HCT116 (cell line): ENCODE data around the gene CPEB3. TPM values are rescaled to one million over a fixed set of nuclear protein-coding genes. Genes with fewer than 3 reads are reported as not detected.

Experiments
- ATAC-seq: fragments of 200-7000 bp; cut with Tn5 transposase; 2 replicates; pipeline ENCODE4 v1.9.1; 2020; ENCODE audit warnings: mild to moderate bottlenecking, moderate library complexity
- BruUV-seq: library from RNA; stranded (reverse); fragments of 400-500 nt; replicated peaks from 2 replicates; lab custom pipeline; 2021; lab: Mats Ljungman, UMichigan
- CTCF ChIA-PET: fragments of 300-600 bp; sonication (Branson Sonifier 250); formaldehyde crosslinking; loops from one replicate; lab custom pipeline; 2021; ENCODE audit warnings: antibody characterized with exemption; lab: Charles Lee
- POLR2A ChIA-PET: fragments of 300-600, 350-600 bp; sonication (Branson Sonifier 250); formaldehyde crosslinking; loops from one replicate; lab custom pipeline; 2021; ENCODE audit warnings: antibody characterized with exemption; lab: Charles Lee
- RAD21 ChIA-PET, 2 experiments: fragments of 300-600 bp; sonication (Branson Sonifier 250); formaldehyde crosslinking; loops; one replicate each; lab custom pipeline; 2023; ENCODE audit warnings: low total read pairs in 2 of 2; ENCODE audit not compliant: uncharacterized antibody in 2 of 2, unreplicated experiment in 2 of 2, low non-redundant PET in 1 of 2; lab: Charles Lee
- DNase-seq: peaks from one replicate; pipeline ENCODE4 v3.0.0-alpha.2; 2010; ENCODE audit warnings: low read depth, low spot score
- H2AFZ ChIP-seq: fragments of 200-600 bp; shearing (Covaris generic), sonication (generic); 2 replicates; pipeline ENCODE4 v1.6.1; 2017; ENCODE audit warnings: low read depth, mixed run types, mixed read lengths, antibody characterized with exemption, low read length; ENCODE audit not compliant: poor library complexity, severe bottlenecking
- H3K27ac ChIP-seq: 2 replicates; pipeline ENCODE4 v1.5.1; 2012; ENCODE audit warnings: low read depth, low read length
- H3K27me3 ChIP-seq: fragments of 200-600 bp; sonication (generic); 2 replicates; pipeline ENCODE4 v1.6.1; 2016; ENCODE audit warnings: mixed run types, low read length, mixed read lengths; ENCODE audit not compliant: insufficient read depth
- H3K36me3 ChIP-seq, 2 experiments: fragments of 200-500 bp in 1 of 2; fragments of 200-600 bp in 1 of 2; sonication (Bioruptor generic) in 1 of 2; sonication (generic) in 1 of 2; 2 replicates each; pipeline versions ENCODE4 v1.5.1 to v1.6.1; 2014 to 2016; ENCODE audit warnings: low read length in 2 of 2, inconsistent platforms in 1 of 2, mixed read lengths in 1 of 2, mixed run types in 1 of 2; ENCODE audit not compliant: insufficient read depth in 2 of 2, control insufficient read depth in 1 of 2
- H3K4me1 ChIP-seq, 2 experiments: fragments of 200-600 bp in 1 of 2; sonication (generic) in 1 of 2; 2 replicates each; pipeline versions ENCODE4 v1.5.1 to v1.6.1; 2012 to 2017; ENCODE audit warnings: low read length in 2 of 2, inconsistent platforms in 1 of 2, mild to moderate bottlenecking in 1 of 2, mixed read lengths in 1 of 2, mixed run types in 1 of 2, moderate library complexity in 1 of 2; ENCODE audit not compliant: insufficient read depth in 2 of 2, control insufficient read depth in 1 of 2
- H3K4me2 ChIP-seq: fragments of 200-600 bp; sonication (generic); 2 replicates; pipeline ENCODE4 v1.6.1; 2017; ENCODE audit warnings: mixed run types, low read length, mixed read lengths
- H3K4me3 ChIP-seq, 2 experiments: fragments of 200-600 bp in 1 of 2; sonication (generic) in 1 of 2; replicated peaks in 1 of 2; 2 replicates each; pipeline ENCODE4 v1.5.1; 2011 to 2016; ENCODE audit warnings: low read length in 2 of 2, control low read depth in 1 of 2, low read depth in 1 of 2, mild to moderate bottlenecking in 1 of 2, mixed read lengths in 1 of 2, mixed run types in 1 of 2
- H3K79me2 ChIP-seq: fragments of 200-600 bp; sonication (generic); 2 replicates; pipeline ENCODE4 v1.6.1; 2017; ENCODE audit warnings: mild to moderate bottlenecking, mixed run types, low read length, moderate library complexity, mixed read lengths; ENCODE audit not compliant: insufficient read depth
- H3K9ac ChIP-seq: fragments of 200-600 bp; sonication (generic); 2 replicates; pipeline ENCODE4 v1.6.1; 2016; ENCODE audit warnings: low read length, mixed read lengths
- H3K9me2 ChIP-seq: fragments of 200-600 bp; sonication (generic), shearing (Covaris generic); 2 replicates; pipeline ENCODE4 v1.6.1; 2017; ENCODE audit warnings: mixed run types, mild to moderate bottlenecking, moderate library complexity; ENCODE audit not compliant: insufficient read depth
- H3K9me3 ChIP-seq, 2 experiments: fragments of 200-500 bp in 1 of 2; fragments of 200-600 bp in 1 of 2; sonication (Bioruptor generic) in 1 of 2; sonication (generic) in 1 of 2; 2 replicates each; pipeline ENCODE4 v1.6.1; 2014 to 2017; ENCODE audit warnings: low read length in 2 of 2, mixed read lengths in 2 of 2, inconsistent platforms in 1 of 2, low read depth in 1 of 2, mild to moderate bottlenecking in 1 of 2, mixed run types in 1 of 2, moderate library complexity in 1 of 2; ENCODE audit not compliant: control insufficient read depth in 1 of 2, insufficient read depth in 1 of 2
- H4K20me1 ChIP-seq: fragments of 200-600 bp; sonication (generic), shearing (Covaris generic); 2 replicates; pipeline ENCODE4 v1.6.1; 2017; ENCODE audit warnings: mixed run types, mild to moderate bottlenecking, moderate library complexity; ENCODE audit not compliant: insufficient read depth
- CEBPB ChIP-seq: IDR thresholded peaks from 2 replicates; pipeline ENCODE4 v1.6.1; 2012; ENCODE audit warnings: low read depth
- JUND ChIP-seq: IDR thresholded peaks from 2 replicates; pipeline ENCODE4 v1.6.1; 2012
- SIN3A ChIP-seq: IDR thresholded peaks from 2 replicates; pipeline ENCODE4 v1.6.1; 2012; ENCODE audit warnings: low read depth
- SP1 ChIP-seq: IDR thresholded peaks from 2 replicates; pipeline ENCODE4 v1.6.1; 2012; ENCODE audit warnings: low read depth
- ZNF274 ChIP-seq: fragments of 200-500 bp; sonication (Bioruptor generic); IDR thresholded peaks from 2 replicates; pipeline ENCODE4 v1.6.1; 2014; ENCODE audit warnings: mild to moderate bottlenecking, low read depth, low read length, inconsistent platforms
- intact Hi-C: fragments of 100-400 bp; cut with micrococcal nuclease; formaldehyde crosslinking; loops from 2 replicates; pipeline ENCODE4 v1.10.0; 2022
- total RNA-seq: library from RNA; stranded (reverse); gene quantifications from one replicate; pipeline ENCODE4 v1.2.1, GENCODE V29; 2021; ENCODE audit not compliant: unreplicated experiment
- TF ChIP-seq, protein P1 (sequence below): IDR thresholded peaks from 2 replicates; pipeline ENCODE4 v1.6.1; 2012
- TF ChIP-seq, protein P2 (sequence below), 3 experiments: fragments of 200-600 bp in 1 of 3; sonication (generic) in 1 of 3; IDR thresholded peaks in 2 of 3; conservative IDR thresholded peaks in 1 of 3; 2 replicates each; pipeline ENCODE4 v1.5.1; 2012 to 2017; ENCODE audit warnings: low read depth in 2 of 3, low read length in 2 of 3, antibody characterized with exemption in 1 of 3, borderline replicate concordance in 1 of 3, control low read depth in 1 of 3, mild to moderate bottlenecking in 1 of 3, mixed read lengths in 1 of 3, mixed run types in 1 of 3, moderate library complexity in 1 of 3; ENCODE audit not compliant: insufficient read depth in 1 of 3
- TF ChIP-seq, protein P3 (sequence below): IDR thresholded peaks from 2 replicates; pipeline ENCODE4 v1.6.1; 2012

CPEB3 gene
- total RNA-seq, 1 experiment from 2014 or later, result 3.0 TPM

DNA sequence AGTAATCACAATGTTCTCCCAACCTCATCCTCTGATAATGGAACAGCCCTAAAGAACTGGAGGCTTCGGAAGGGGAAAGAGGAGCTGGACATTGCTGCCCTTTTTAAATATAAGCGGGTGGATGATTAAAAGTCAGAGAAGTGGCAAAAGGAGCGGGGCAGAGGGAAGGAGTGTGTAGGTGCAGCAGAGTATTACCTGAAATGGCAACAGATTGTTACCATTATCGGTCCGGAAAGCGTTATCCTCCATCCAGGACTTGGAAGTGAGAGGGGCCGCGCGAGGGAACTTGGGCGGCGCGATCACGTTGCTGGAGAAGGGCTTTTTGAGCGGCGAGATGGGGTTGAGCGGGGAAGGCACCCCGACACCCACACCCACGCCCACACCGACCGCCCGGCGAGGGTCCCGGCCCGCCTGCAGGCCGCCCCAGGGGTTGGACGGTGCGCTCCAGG is 51.7 kb downstream of the CPEB3 start (continued):
- TF ChIP-seq SIN3A, result no peak

DNA sequence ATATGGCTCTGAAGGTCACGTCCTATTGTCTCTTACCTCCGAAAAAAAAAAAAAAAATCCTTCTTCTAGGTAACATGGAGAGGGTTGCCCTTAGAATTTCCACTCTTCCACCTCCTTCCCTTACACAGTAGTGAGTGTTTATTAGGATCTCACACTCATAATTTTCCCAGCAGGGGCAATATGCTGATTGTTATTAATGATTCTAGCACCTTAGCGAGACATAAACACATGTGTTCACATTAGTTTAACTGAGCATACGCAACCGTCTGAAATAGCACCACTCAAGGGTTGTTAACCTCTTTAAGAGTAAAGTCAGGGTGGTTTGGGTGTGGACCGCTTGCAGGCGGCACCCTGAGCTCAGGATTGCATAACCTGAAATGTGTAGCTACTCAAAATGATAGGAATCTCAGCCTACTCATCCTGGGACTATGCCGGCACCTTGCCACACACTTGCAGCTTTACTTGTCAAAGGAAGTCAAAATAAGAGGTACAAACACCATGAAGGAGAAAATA is 52.2 kb downstream of the CPEB3 start:
- BruUV-seq, result no TSS peak
- peaks cover 10 to 37% of the 10 kb centered on the region in 2 experiments; a peak in 3 of 4 replicates for H3K4me1 ChIP-seq
- H3K9me2 ChIP-seq, result no peaks in the 10 kb centered on the region
- H3K9ac ChIP-seq, result 0 out of 2 replicates have a peak overlapping the region, but pooled peaks have one; percentile 55
- H3K36me3 ChIP-seq, result no peaks in the 10 kb centered on the region
- peak; percentile 34; the same call in 1 of the 2 replicates for TF ChIP-seq SIN3A
- TF ChIP-seq SP1, result peak; percentile 42; the same call in 1 of the 2 replicates
- peak; percentile 81 for TF ChIP-seq CEBPB
- TF ChIP-seq, protein P1, sequence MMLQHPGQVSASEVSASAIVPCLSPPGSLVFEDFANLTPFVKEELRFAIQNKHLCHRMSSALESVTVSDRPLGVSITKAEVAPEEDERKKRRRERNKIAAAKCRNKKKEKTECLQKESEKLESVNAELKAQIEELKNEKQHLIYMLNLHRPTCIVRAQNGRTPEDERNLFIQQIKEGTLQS, result no peak
- TF ChIP-seq, protein P2, sequence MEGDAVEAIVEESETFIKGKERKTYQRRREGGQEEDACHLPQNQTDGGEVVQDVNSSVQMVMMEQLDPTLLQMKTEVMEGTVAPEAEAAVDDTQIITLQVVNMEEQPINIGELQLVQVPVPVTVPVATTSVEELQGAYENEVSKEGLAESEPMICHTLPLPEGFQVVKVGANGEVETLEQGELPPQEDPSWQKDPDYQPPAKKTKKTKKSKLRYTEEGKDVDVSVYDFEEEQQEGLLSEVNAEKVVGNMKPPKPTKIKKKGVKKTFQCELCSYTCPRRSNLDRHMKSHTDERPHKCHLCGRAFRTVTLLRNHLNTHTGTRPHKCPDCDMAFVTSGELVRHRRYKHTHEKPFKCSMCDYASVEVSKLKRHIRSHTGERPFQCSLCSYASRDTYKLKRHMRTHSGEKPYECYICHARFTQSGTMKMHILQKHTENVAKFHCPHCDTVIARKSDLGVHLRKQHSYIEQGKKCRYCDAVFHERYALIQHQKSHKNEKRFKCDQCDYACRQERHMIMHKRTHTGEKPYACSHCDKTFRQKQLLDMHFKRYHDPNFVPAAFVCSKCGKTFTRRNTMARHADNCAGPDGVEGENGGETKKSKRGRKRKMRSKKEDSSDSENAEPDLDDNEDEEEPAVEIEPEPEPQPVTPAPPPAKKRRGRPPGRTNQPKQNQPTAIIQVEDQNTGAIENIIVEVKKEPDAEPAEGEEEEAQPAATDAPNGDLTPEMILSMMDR (IDR thresholded peaks at IDR 0.05 in 2 of 3, conservative IDR thresholded peaks at IDR 0.05 in 1 of 3; ENCODE audit: borderline replicate concordance in 1 of 3, insufficient read depth in 1 of 3, low read depth in 2 of 3, low read length in 2 of 3), result no peak
- TF ChIP-seq, protein P3, sequence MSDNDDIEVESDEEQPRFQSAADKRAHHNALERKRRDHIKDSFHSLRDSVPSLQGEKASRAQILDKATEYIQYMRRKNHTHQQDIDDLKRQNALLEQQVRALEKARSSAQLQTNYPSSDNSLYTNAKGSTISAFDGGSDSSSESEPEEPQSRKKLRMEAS, result 0 out of 2 replicates have a peak, but pooled peaks have one; percentile 25
- 0 out of 2 replicates have a peak, but pooled peaks have one; percentile 27 for TF ChIP-seq JUND
- TF ChIP-seq ZNF274, result no peak
- TF ChIP-seq, all 23 proteins: peak for 5
- H3K4me2 ChIP-seq, result peak overlapping the region; percentile 63
- no peaks in the 10 kb centered on the region for H3K27me3 ChIP-seq
- RAD21 ChIA-PET, result no interaction called here
- no peak for ATAC-seq
- H3K4me3 ChIP-seq, result no peak overlapping the region
- H3K27ac ChIP-seq, result no peak overlapping the region
- no peak for DNase-seq
- POLR2A ChIA-PET, result interaction anchor here (0.6 kb wide), 1 partner anchor 22 kb away, joined by 4 read pairs; no protein-coding TSS in a partner anchor
- no peak overlapping the region for H2AFZ ChIP-seq
- CTCF ChIA-PET, result no interaction called here
- intact Hi-C loops, result no loop called here
- no peaks in the 10 kb centered on the region for H3K79me2 ChIP-seq
- no peaks in the 10 kb centered on the region for H3K9me3 ChIP-seq
- H4K20me1 ChIP-seq, result no peaks in the 10 kb centered on the region
